ENCODE data around the gene MPO. TPM values are rescaled to one million over a fixed set of nuclear protein-coding genes. Genes with fewer than 3 reads are reported as not detected.

MPO gene
- total and polyA plus RNA-seq, 10 of the 15 experiments (the other 5 are each of a cell fraction or from before 2014, with no cell fraction given), result 0.06 to 0.49 (median 0.14) TPM

DNA sequence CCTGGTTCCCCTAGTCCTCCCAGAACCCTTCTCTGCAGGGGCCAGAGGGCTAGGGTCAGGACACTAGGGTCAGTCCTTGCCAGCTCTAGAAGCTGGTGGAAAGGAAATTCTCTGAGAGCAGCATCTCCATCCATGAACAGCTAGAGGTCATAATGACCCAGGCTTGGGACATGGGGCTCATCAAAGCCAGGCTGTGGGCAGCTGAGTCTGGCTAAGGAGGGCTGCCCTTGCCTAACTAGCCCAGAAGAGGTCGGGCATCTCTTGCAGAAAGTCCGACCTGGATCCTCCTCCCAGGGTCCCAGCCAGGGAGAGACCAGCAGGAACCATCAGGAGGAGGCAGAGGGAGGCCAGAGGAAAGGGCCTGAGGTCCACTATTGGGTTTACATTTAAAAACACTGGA is 4.3 kb downstream of the MPO start:
- no peaks in the 10 kb centered on the region; the same call in 1 of the 2 replicates for H3K4me1 ChIP-seq (ENCODE audit: control insufficient read depth, insufficient read depth, low read length)
- H3K4me3 ChIP-seq, result no peak overlapping the region
- no peak for DNase-seq (ENCODE audit: low read depth, low spot score)
- H3K9me3 ChIP-seq (replicated peaks; ENCODE audit: control insufficient read depth, insufficient read depth, low read length), result no peaks in the 10 kb centered on the region
- no peak for ATAC-seq
- no peak for FAIRE-seq
- 3% methylated on average over 2 of the region's 2 CpGs for WGBS (ENCODE audit: insufficient coverage, insufficient replicate concordance, low lambda C conversion rate, missing lambda C conversion rate)
- CTCF ChIA-PET, result interaction anchor here (0.9 to 2.0 kb wide), 8 partner anchors 8 to 311 kb away, joined by 3 to 7 read pairs (median 4); partner anchors contain the start of genes RNF43 and SUPT4H1
- no peak overlapping the region for H3K27ac ChIP-seq (ENCODE audit: control insufficient read depth, insufficient read depth)
- no peaks in the 10 kb centered on the region for H4K20me1 ChIP-seq (ENCODE audit: control insufficient read depth, insufficient read depth)
- SMC1A ChIA-PET (ENCODE audit: uncharacterized antibody, unreplicated experiment), result interaction anchor here (1.3 to 1.4 kb wide), 2 partner anchors 75 to 143 kb away, joined by 3 read pairs; no protein-coding TSS in a partner anchor
- H3K27me3 ChIP-seq (replicated peaks in 1 of 2; ENCODE audit: control insufficient read depth in 2 of 2, insufficient read depth in 2 of 2, low read length in 1 of 2), result no peaks in the 10 kb centered on the region; a peak in 1 of 4 replicates
- H3K9ac ChIP-seq (ENCODE audit: control insufficient read depth, insufficient read depth, low read length), result no peak overlapping the region
- in situ Hi-C loops (cut with MboI) (no loop called here), intact Hi-C loops (cut with micrococcal nuclease; ENCODE audit: unreplicated experiment) (no loop called here)
- H2AFZ ChIP-seq (ENCODE audit: control insufficient read depth, low read depth, low read length), result no peak overlapping the region
- no TSS peak for BruUV-seq (replicated peaks)
- H3K79me2 ChIP-seq (ENCODE audit: control insufficient read depth, insufficient read depth, low read length), result no peaks in the 10 kb centered on the region
- RAD21 ChIA-PET (ENCODE audit: unreplicated experiment), result no interaction called here
- TF ChIP-seq, protein P1, sequence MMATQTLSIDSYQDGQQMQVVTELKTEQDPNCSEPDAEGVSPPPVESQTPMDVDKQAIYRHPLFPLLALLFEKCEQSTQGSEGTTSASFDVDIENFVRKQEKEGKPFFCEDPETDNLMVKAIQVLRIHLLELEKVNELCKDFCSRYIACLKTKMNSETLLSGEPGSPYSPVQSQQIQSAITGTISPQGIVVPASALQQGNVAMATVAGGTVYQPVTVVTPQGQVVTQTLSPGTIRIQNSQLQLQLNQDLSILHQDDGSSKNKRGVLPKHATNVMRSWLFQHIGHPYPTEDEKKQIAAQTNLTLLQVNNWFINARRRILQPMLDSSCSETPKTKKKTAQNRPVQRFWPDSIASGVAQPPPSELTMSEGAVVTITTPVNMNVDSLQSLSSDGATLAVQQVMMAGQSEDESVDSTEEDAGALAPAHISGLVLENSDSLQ (IDR thresholded peaks at IDR 0.05), result no peak
- TF ChIP-seq NR2C1 (IDR thresholded peaks at IDR 0.05) (no peak), NR2F1 (conservative IDR thresholded peaks at IDR 0.05) (no peak)
- POLR2A ChIA-PET, result interaction anchor here (1.2 kb wide), 1 partner anchor 144 kb away, joined by 3 read pairs; no protein-coding TSS in a partner anchor
- H3K36me3 ChIP-seq (ENCODE audit: control insufficient read depth in 2 of 2, insufficient read depth in 2 of 2, low read length in 1 of 2), result no peaks in the 10 kb centered on the region
- H3K4me2 ChIP-seq (ENCODE audit: control insufficient read depth, insufficient read depth), result no peak overlapping the region

DNA sequence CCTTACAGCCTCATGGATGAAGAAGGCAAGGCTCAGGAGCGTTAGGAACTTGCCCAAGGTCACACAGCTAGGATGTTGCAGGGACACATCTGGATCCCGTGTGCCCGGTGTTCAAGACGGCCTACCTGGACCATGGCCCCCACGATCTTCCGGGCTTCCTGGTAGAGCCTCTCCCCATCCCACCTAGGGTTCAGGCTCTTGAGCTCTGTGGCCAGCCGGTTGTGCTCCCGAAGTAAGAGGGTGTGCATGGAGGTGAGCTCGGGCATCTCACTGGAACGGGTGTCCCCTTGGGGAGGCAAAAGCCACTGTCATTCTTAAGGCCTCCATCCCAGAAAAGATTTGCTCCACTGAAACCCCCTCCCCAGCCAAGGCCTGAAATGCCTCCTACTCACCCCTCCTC is 5.3 kb downstream of the MPO start:
- H3K4me3 ChIP-seq, result no peak overlapping the region
- H3K9ac ChIP-seq (ENCODE audit: control insufficient read depth, insufficient read depth, low read length), result no peak overlapping the region
- DNase-seq (ENCODE audit: low read depth, low spot score) (no peak), FAIRE-seq (no peak), ATAC-seq (no peak)
- H3K36me3 ChIP-seq (ENCODE audit: control insufficient read depth in 2 of 2, insufficient read depth in 2 of 2, low read length in 1 of 2), result no peaks in the 10 kb centered on the region
- no peaks in the 10 kb centered on the region; a peak in 1 of 4 replicates for H3K27me3 ChIP-seq (replicated peaks in 1 of 2; ENCODE audit: control insufficient read depth in 2 of 2, insufficient read depth in 2 of 2, low read length in 1 of 2)
- 66% methylated on average over 10 of the region's 10 CpGs for WGBS (ENCODE audit: insufficient coverage, insufficient replicate concordance, low lambda C conversion rate, missing lambda C conversion rate)
- ChIA-PET CTCF (interaction anchor here (0.9 to 1.6 kb wide), 10 partner anchors 16 to 312 kb away, joined by 3 to 5 read pairs (median 4); partner anchors contain the start of genes RNF43 and SUPT4H1), POLR2A (interaction anchor here (0.6 kb wide), 1 partner anchor 1588 kb away, joined by 3 read pairs; no protein-coding TSS in a partner anchor), SMC1A (ENCODE audit: uncharacterized antibody, unreplicated experiment) (interaction anchor here (1.2 to 1.5 kb wide), 5 partner anchors 69 to 144 kb away, joined by 3 to 4 read pairs (median 4); partner anchors contain the start of gene RNF43), RAD21 (ENCODE audit: unreplicated experiment) (interaction anchor here (1.2 kb wide), 1 partner anchor 42 kb away, joined by 4 read pairs; no protein-coding TSS in a partner anchor)
- no peaks in the 10 kb centered on the region for H4K20me1 ChIP-seq (ENCODE audit: control insufficient read depth, insufficient read depth)
- H3K4me2 ChIP-seq (ENCODE audit: control insufficient read depth, insufficient read depth), result no peak overlapping the region
- intact Hi-C loops (cut with micrococcal nuclease; ENCODE audit: unreplicated experiment), result no loop called here
- H3K9me3 ChIP-seq (replicated peaks; ENCODE audit: control insufficient read depth, insufficient read depth, low read length), result no peaks in the 10 kb centered on the region
- no peaks in the 10 kb centered on the region for H3K79me2 ChIP-seq (ENCODE audit: control insufficient read depth, insufficient read depth, low read length)
- no peak for TF ChIP-seq ZZZ3 (IDR thresholded peaks at IDR 0.05; ENCODE audit: control insufficient read depth, insufficient read length, low read depth)
- no peak for TF ChIP-seq CBX3 (IDR thresholded peaks at IDR 0.05; ENCODE audit: borderline replicate concordance, low read depth)
- TF ChIP-seq, protein P2, sequence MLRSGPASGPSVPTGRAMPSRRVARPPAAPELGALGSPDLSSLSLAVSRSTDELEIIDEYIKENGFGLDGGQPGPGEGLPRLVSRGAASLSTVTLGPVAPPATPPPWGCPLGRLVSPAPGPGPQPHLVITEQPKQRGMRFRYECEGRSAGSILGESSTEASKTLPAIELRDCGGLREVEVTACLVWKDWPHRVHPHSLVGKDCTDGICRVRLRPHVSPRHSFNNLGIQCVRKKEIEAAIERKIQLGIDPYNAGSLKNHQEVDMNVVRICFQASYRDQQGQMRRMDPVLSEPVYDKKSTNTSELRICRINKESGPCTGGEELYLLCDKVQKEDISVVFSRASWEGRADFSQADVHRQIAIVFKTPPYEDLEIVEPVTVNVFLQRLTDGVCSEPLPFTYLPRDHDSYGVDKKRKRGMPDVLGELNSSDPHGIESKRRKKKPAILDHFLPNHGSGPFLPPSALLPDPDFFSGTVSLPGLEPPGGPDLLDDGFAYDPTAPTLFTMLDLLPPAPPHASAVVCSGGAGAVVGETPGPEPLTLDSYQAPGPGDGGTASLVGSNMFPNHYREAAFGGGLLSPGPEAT (IDR thresholded peaks at IDR 0.05; ENCODE audit: low read depth), result no peak
- no peak for TF ChIP-seq NR2C1 (IDR thresholded peaks at IDR 0.05)
- no peak for TF ChIP-seq CREM (IDR thresholded peaks at IDR 0.05; ENCODE audit: low read depth)
- TF ChIP-seq BACH1 (IDR thresholded peaks at IDR 0.05; ENCODE audit: borderline replicate concordance), result no peak
- TF ChIP-seq, protein P3, sequence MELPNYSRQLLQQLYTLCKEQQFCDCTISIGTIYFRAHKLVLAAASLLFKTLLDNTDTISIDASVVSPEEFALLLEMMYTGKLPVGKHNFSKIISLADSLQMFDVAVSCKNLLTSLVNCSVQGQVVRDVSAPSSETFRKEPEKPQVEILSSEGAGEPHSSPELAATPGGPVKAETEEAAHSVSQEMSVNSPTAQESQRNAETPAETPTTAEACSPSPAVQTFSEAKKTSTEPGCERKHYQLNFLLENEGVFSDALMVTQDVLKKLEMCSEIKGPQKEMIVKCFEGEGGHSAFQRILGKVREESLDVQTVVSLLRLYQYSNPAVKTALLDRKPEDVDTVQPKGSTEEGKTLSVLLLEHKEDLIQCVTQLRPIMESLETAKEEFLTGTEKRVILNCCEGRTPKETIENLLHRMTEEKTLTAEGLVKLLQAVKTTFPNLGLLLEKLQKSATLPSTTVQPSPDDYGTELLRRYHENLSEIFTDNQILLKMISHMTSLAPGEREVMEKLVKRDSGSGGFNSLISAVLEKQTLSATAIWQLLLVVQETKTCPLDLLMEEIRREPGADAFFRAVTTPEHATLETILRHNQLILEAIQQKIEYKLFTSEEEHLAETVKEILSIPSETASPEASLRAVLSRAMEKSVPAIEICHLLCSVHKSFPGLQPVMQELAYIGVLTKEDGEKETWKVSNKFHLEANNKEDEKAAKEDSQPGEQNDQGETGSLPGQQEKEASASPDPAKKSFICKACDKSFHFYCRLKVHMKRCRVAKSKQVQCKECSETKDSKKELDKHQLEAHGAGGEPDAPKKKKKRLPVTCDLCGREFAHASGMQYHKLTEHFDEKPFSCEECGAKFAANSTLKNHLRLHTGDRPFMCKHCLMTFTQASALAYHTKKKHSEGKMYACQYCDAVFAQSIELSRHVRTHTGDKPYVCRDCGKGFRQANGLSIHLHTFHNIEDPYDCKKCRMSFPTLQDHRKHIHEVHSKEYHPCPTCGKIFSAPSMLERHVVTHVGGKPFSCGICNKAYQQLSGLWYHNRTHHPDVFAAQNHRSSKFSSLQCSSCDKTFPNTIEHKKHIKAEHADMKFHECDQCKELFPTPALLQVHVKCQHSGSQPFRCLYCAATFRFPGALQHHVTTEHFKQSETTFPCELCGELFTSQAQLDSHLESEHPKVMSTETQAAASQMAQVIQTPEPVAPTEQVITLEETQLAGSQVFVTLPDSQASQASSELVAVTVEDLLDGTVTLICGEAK (IDR thresholded peaks at IDR 0.05; ENCODE audit: borderline replicate concordance), result no peak
- no peak overlapping the region for H2AFZ ChIP-seq (ENCODE audit: control insufficient read depth, low read depth, low read length)
- no peak overlapping the region for H3K27ac ChIP-seq (ENCODE audit: control insufficient read depth, insufficient read depth)
- H3K4me1 ChIP-seq (ENCODE audit: control insufficient read depth, insufficient read depth, low read length), result no peaks in the 10 kb centered on the region; the same call in 1 of the 2 replicates
- no TSS peak for BruUV-seq (replicated peaks)
- in situ Hi-C loops (cut with MboI), result no loop called here

Data from GM12878 (cell line).